Mucosa of rectum (tissue), 2 donors: Measurements from ENCODE around the gene LSAMP.
"Not testable (repeated sequence)": the region's sequence is repeated elsewhere in the genome, so short reads cannot be mapped to it uniquely, and the experiment has no call there.

Experiments used
- H3K27ac ChIP-seq, 2 donors: one replicate each; pipeline ENCODE4 v1.7.0; 2013; ENCODE audit warnings: inconsistent platforms in 2 of 2, low read depth in 2 of 2, low read length in 2 of 2
- H3K27me3 ChIP-seq, 2 donors: one replicate each; pipeline ENCODE4 v1.7.0; 2013; ENCODE audit warnings: low read length in 2 of 2; ENCODE audit not compliant: control insufficient read depth in 2 of 2, insufficient read depth in 2 of 2
- H3K36me3 ChIP-seq, 2 donors: one replicate each; pipeline ENCODE4 v1.7.0; 2013; ENCODE audit warnings: low read length in 2 of 2; ENCODE audit not compliant: control insufficient read depth in 2 of 2, insufficient read depth in 2 of 2
- H3K4me1 ChIP-seq, 2 donors: one replicate each; pipeline ENCODE4 v1.7.0; 2013; ENCODE audit warnings: low read length in 2 of 2, mild to moderate bottlenecking in 1 of 2; ENCODE audit not compliant: control insufficient read depth in 2 of 2, insufficient read depth in 2 of 2
- H3K4me3 ChIP-seq, 2 donors: one replicate each; pipeline ENCODE4 v1.7.0; 2013; ENCODE audit warnings: low read length in 2 of 2
- H3K9ac ChIP-seq, 2 donors: one replicate each; pipeline ENCODE4 v1.7.0; 2013; ENCODE audit warnings: low read length in 2 of 2, low read depth in 1 of 2, mild to moderate bottlenecking in 1 of 2
- H3K9me3 ChIP-seq, 2 donors: one replicate each; pipeline ENCODE4 v1.7.0; 2013; ENCODE audit warnings: low read length in 2 of 2; ENCODE audit not compliant: control insufficient read depth in 2 of 2
- donor health status: healthy.
- donor health status: Normal muscosa, but diverticular disease.

Gene LSAMP

DNA sequence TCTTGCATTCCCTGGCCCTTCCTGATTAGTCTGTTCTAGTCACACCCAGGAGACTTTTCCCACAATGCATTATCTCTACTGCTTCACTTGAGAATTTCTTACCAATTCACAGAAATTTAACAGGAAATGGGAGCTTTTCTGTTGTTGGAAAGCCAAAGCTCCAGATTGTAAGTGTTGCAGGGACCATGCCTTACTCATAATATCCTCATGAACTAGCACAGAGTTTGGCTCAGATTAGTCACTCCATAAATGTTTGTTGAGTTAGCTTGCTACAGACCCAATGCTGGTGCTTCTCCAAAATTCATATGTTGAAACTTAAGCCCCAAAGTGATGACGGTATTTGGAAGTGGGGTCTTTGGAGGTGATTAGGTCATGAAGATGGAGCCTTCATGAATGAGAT is 589.4 kb downstream of the LSAMP start:
- H3K4me1 ChIP-seq = no peaks in the 10 kb centered on the region
- H3K9me3 ChIP-seq = no peaks in the 10 kb centered on the region

DNA sequence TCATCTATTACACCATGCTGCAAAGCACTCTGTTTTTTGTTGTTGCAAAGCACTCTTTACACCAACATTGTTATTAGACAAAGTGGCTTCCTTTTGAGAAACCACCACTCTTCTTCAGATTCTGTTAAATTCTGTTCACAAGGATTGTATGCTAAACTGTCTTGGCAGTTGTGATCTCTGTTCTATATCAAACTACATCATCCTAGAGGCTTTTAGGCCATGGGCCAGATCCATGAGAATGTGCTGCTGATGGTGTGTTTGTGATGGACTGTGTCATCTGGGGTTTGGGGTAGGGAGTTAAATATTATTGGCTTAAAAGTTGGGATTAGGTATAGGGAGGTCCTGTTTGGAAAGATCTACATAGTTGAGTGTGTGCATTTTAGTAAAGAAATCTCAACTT is 592.2 kb downstream of the LSAMP start:
- Histone ChIP-seq H3K9ac (no peak overlapping the region), H3K4me3 (no peak overlapping the region), H3K27me3 (no peaks in the 10 kb centered on the region), H3K4me1 (no peaks in the 10 kb centered on the region), H3K36me3 (no peaks in the 10 kb centered on the region), H3K9me3 (no peaks in the 10 kb centered on the region), H3K27ac (no peak overlapping the region)

More for the DNA sequence above, 589.4 kb downstream of the LSAMP start:
- Histone ChIP-seq H3K9ac (no peak overlapping the region), H3K36me3 (no peaks in the 10 kb centered on the region), H3K27ac (no peak overlapping the region), H3K4me3 (no peak overlapping the region), H3K27me3 (no peaks in the 10 kb centered on the region)

DNA sequence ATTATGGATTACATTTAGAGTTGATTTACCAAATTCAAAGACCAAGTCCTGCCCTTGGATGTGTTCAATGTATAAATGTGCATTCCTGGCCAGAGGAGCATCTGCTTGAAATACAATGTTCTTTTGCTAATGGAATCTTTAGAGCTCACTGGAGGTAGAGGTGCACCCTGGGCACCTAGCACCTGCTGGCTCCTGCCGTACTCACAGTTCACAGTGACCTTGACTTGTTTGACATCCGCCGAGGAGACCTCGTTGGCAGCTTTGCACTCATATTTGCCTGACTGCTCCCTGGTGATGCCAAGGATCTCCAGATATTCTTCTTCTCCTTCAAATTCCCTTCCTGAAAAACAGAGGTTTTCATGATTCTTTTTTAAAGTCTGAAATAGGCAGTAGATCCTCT is 593.0 kb downstream of the LSAMP start:
- no peaks in the 10 kb centered on the region for H3K4me1 ChIP-seq
- no peaks in the 10 kb centered on the region for H3K36me3 ChIP-seq
- no peak overlapping the region for H3K4me3 ChIP-seq
- no peak overlapping the region for H3K9ac ChIP-seq
- H3K27me3 ChIP-seq = no peaks in the 10 kb centered on the region
- H3K9me3 ChIP-seq = no peaks in the 10 kb centered on the region
- no peak overlapping the region for H3K27ac ChIP-seq

GRCh38 chr3:115851571-115851970 is 593.7 kb downstream of the LSAMP start:
- H3K27me3 ChIP-seq = no peaks in the 10 kb centered on the region
- H3K36me3 ChIP-seq = no peaks in the 10 kb centered on the region
- no peak overlapping the region for H3K27ac ChIP-seq
- H3K4me3 ChIP-seq = no peak overlapping the region
- H3K4me1 ChIP-seq = no peaks in the 10 kb centered on the region
- no peak overlapping the region for H3K9ac ChIP-seq
- no peaks in the 10 kb centered on the region for H3K9me3 ChIP-seq

DNA sequence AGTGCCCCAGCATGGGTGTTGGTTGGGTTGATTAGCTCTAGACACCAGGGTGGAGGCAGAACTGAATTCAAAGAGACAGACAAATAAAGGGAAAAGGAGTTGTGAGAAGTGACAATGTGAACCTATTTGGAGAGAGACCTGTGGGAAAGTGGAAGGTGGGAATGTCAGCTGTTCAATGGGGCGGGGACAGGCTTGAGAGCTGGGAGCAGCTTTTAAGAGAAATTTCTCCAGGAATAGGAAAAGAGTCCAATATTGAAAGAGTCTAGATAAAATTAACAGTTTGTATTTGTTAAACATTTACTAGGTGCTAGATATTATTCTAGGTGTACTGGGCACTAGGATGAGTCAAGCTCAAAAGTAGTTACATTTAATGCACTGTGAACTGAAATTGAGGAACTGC is 596.6 kb downstream of the LSAMP start:
- Histone ChIP-seq H3K9ac (no peak overlapping the region), H3K27ac (no peak overlapping the region), H3K27me3 (no peaks in the 10 kb centered on the region), H3K4me3 (no peak overlapping the region), H3K4me1 (no peaks in the 10 kb centered on the region), H3K9me3 (no peaks in the 10 kb centered on the region), H3K36me3 (no peaks in the 10 kb centered on the region)

DNA sequence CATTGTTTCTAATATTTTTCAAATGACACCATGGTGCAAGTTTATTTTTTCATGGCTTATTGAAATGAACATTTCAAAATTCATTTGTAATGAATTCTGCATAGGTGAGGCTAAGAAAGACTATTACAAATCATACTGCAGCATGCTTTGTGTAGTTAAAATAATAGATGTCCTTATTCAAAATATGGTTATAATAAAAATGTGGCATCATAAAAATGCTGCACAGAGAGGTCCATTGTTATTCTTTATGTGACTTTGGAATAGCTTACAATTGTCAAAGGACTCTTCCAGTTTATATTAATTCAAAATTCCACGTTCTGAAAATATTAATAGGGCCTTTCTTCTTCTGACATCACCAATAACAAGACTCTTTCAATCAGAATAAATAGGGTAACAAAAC is 599.3 kb downstream of the LSAMP start:
- Histone ChIP-seq H3K9me3 (no peaks in the 10 kb centered on the region), H3K4me3 (no peak overlapping the region), H3K27me3 (no peaks in the 10 kb centered on the region), H3K9ac (no peak overlapping the region), H3K27ac (no peak overlapping the region), H3K4me1 (no peaks in the 10 kb centered on the region), H3K36me3 (no peaks in the 10 kb centered on the region)

GRCh38 chr3:115844729-115845128 is 600.6 kb downstream of the LSAMP start:
- H3K27ac ChIP-seq, H3K4me1 ChIP-seq, H3K27me3 ChIP-seq, H3K9ac ChIP-seq, H3K9me3 ChIP-seq, H3K4me3 ChIP-seq, H3K36me3 ChIP-seq: not testable (repeated sequence)

DNA sequence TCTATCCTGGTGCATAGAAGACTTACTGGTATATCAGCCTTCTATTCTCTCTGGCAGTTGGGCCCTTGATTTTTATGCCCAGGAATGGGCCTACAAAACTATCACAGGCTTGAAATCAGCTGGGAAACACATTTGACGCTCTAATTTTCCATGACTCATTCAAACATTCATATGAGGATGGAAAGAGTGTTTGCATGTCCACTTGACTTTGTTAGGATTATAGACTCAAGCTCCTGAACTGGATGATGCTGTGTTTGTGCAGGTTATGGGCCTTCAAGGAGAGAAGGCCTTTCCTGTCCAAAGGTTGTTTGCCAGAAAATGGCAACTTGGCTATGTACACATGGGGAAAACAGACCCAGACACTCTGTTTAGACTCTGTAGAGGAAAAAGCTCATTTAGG is 602.1 kb downstream of the LSAMP start:
- no peaks in the 10 kb centered on the region for H3K4me1 ChIP-seq
- no peaks in the 10 kb centered on the region for H3K9me3 ChIP-seq
- no peak overlapping the region for H3K27ac ChIP-seq
- no peaks in the 10 kb centered on the region for H3K27me3 ChIP-seq
- H3K4me3 ChIP-seq = no peak overlapping the region
- no peaks in the 10 kb centered on the region for H3K36me3 ChIP-seq
- H3K9ac ChIP-seq = no peak overlapping the region

DNA sequence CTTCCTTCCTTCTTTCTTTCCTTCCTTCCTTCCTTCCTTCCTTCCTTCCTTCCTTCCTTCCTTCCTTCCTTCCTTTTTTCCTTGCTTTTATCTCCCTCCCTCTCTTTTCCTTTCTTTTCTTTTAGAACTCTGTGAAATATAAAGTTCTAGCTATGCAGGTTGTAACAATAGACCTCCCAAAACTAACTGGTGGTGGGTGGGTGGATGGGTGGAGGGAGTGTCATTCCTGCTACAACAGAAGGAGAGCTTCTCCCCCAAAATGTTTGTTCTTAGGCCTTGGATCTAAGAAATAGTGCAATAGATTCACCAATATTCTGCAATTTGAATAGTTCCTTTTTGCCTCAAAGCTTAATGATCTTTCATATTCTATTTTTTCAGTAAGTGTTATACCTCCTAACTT is 606.0 kb downstream of the LSAMP start:
- no peak overlapping the region for H3K9ac ChIP-seq
- H3K9me3 ChIP-seq = no peaks in the 10 kb centered on the region
- H3K27ac ChIP-seq = no peak overlapping the region
- H3K4me3 ChIP-seq = no peak overlapping the region
- no peaks in the 10 kb centered on the region for H3K36me3 ChIP-seq
- H3K27me3 ChIP-seq = no peaks in the 10 kb centered on the region
- H3K4me1 ChIP-seq = no peaks in the 10 kb centered on the region

GRCh38 chr3:115838786-115839185 is 606.5 kb downstream of the LSAMP start:
- Histone ChIP-seq H3K27ac (no peak overlapping the region), H3K4me1 (no peaks in the 10 kb centered on the region)

DNA sequence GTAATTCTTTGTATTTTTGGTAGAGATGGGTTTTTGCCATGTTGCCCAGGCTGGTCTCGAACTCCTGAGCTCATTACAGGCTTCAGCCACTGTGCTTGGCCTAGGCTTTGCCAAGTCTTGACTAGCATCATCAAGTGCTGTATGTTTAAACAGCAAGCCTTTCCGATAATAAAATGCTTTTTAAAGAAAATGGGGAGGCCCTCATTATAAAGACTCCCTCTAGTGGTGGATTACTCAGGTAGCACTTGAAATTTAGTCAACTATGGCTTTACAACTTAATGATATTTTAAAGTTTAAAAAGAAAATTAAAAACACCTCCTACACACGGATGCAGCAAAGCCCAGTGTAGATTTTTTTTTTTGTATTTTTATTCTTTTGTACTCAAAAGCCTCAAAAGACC is 608.3 kb downstream of the LSAMP start:
- Histone ChIP-seq H3K27me3 (no peaks in the 10 kb centered on the region), H3K9me3 (no peaks in the 10 kb centered on the region), H3K9ac (no peak overlapping the region), H3K4me1 (no peaks in the 10 kb centered on the region), H3K4me3 (no peak overlapping the region), H3K27ac (no peak overlapping the region), H3K36me3 (no peaks in the 10 kb centered on the region)

More at GRCh38 chr3:115838786-115839185, 606.5 kb downstream of the LSAMP start:
- Histone ChIP-seq H3K9me3 (no peaks in the 10 kb centered on the region), H3K9ac (no peak overlapping the region), H3K36me3 (no peaks in the 10 kb centered on the region), H3K4me3 (no peak overlapping the region), H3K27me3 (no peaks in the 10 kb centered on the region)
